Colonic mucosa (tissue), 4 donors: ENCODE measurements around the gene FBXL16. TPM values are rescaled to one million over a fixed set of nuclear protein-coding genes. Genes with fewer than 3 reads are reported as not detected.

ENCODE experiments used
- DNase-seq: peaks from one replicate; pipeline ENCODE4 v3.0.0-alpha.2; 2020
- H3K27ac ChIP-seq: fragments of 200-600 bp; one replicate; pipeline ENCODE4 v1.8.0; 2021
- H3K27me3 ChIP-seq: fragments of 200-600 bp; one replicate; pipeline ENCODE4 v1.8.0; 2021
- H3K36me3 ChIP-seq: fragments of 200-600 bp; one replicate; pipeline ENCODE4 v1.8.0; 2021
- H3K4me1 ChIP-seq: fragments of 200-600 bp; one replicate; pipeline ENCODE4 v1.8.0; 2021; ENCODE audit warnings: mild to moderate bottlenecking
- H3K4me3 ChIP-seq: fragments of 200-600 bp; one replicate; pipeline ENCODE4 v1.8.0; 2021
- H3K9ac ChIP-seq, 2 donors: one replicate each; pipeline ENCODE4 v1.7.0; 2013; ENCODE audit warnings: control low read depth in 2 of 2, low read depth in 2 of 2, low read length in 2 of 2
- H3K9me3 ChIP-seq: fragments of 200-600 bp; one replicate; pipeline ENCODE4 v1.8.0; 2021
- CTCF ChIP-seq: fragments of 200-600 bp; IDR thresholded peaks from one replicate; pipeline ENCODE4 v1.8.0; 2022; ENCODE audit warnings: antibody characterized with exemption, mild to moderate bottlenecking
- intact Hi-C: fragments of 100-400 bp; cut with DNase I; formaldehyde crosslinking; loops from one replicate; pipeline ENCODE4 v1.14.1; 2022
- total RNA-seq, 2 donors: library from RNA; stranded (reverse); fragmentation: NEBNext Ultra II Directional in 1 of 2; extraction: Animal tissue kit (Norgen Biotek cat#: 25700) in 1 of 2; gene quantifications; one replicate each; pipeline ENCODE4 v1.2.1, GENCODE V29; 2021
- donor health status: healthy.
- donor health status: DM: no; HTN: no; CAD: no.
- donor health status: DM: no; HTN: no; CAD: no.

Gene FBXL16
- total RNA-seq, 2 donors from 2014 or later: 2.0 to 2.2 TPM

DNA sequence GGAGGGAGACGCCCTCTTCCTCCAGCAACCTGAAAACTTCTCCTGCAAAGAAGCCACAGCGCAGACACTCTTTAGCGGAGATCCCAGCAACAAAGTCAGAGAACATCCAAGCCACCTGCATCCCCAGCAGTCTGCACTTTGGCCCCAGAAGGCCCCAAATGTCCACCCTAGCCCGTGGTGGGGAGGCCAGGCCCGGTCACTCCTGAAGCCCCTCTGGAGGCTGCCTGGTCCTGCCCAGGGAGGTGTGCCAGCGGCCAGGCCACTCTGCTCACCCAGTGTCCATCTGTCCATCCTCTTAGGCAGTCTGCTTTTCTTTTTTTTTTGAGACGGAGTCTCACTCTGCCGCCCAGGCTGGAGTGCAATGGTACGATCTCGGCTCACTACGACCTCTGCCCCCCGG is 26.7 kb upstream of the FBXL16 start:
- no peak for TF ChIP-seq CTCF
- no peaks in the 10 kb centered on the region for H3K9me3 ChIP-seq
- no peak overlapping the region for H3K27ac ChIP-seq
- peaks cover 6% of the 10 kb centered on the region for H3K27me3 ChIP-seq
- intact Hi-C loops: no loop called here
- H3K4me1 ChIP-seq: peaks cover 10% of the 10 kb centered on the region
- no peak overlapping the region for H3K9ac ChIP-seq
- peaks cover 8% of the 10 kb centered on the region for H3K36me3 ChIP-seq
- H3K4me3 ChIP-seq: no peak overlapping the region
- no peak for DNase-seq

GRCh38 chr16:730666-731509 is 25.3 kb upstream of the FBXL16 start:
- H3K27ac ChIP-seq: no peak overlapping the region
- H3K27me3 ChIP-seq: peaks cover 9% of the 10 kb centered on the region
- peaks cover 8% of the 10 kb centered on the region for H3K36me3 ChIP-seq
- H3K9me3 ChIP-seq: no peaks in the 10 kb centered on the region
- no peak for TF ChIP-seq CTCF
- DNase-seq: no peak
- peaks cover 13% of the 10 kb centered on the region for H3K4me1 ChIP-seq
- no peak overlapping the region for H3K9ac ChIP-seq
- intact Hi-C loops: no loop called here
- H3K4me3 ChIP-seq: no peak overlapping the region

DNA sequence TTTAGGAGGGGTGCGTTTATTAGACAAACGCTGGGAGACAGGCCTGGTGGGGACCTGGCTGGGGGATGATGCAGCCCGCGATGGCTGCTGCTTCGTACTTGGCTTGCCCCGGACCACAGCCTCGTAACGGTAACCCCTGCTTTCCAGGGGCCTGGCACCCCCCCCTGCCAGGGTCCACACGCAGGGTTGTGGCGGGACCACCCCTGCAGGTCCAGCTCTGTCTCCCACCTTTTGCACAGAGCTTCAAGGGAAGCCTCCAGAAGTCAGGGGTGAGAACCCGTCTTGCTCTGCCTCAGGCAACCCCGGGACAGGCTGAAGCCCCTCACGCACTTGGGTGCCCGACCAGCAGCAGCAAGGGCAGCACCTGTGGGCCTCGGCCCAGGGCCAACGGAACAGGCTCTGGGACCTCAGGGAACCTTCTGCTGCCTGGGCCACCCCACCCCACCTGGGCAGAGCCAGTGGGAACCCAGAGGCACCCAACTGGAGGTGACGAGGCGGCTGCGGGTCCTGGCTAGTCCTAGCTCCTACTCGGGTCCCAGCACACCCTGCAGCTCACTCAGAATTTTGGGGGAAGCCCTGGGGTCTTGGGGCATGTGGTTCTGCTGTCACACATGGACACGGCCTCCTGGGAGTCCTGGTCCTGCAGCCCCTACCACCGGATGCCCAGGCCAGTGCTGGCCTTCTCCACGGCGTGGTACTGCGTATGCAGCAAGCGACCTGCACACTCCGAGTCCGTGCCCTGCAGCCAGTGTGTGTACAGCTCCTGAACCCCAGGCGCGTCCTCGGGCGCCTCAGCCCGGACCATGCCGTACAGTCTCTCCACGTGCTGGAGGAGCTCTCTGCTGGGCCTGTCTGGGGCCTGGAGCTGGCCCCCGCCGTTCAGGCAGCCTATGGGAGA is 24.4 kb upstream of the FBXL16 start:
- intact Hi-C loops: no loop called here
- DNase-seq: no peak
- peaks cover 9% of the 10 kb centered on the region for H3K27me3 ChIP-seq
- no peak overlapping the region for H3K9ac ChIP-seq
- H3K9me3 ChIP-seq: no peaks in the 10 kb centered on the region
- peaks cover 13% of the 10 kb centered on the region for H3K4me1 ChIP-seq
- TF ChIP-seq CTCF: no peak
- no peak overlapping the region for H3K27ac ChIP-seq
- peaks cover 8% of the 10 kb centered on the region for H3K36me3 ChIP-seq
- H3K4me3 ChIP-seq: no peak overlapping the region

- no peak overlapping the region for H3K4me3 ChIP-seq
- peaks cover 9% of the 10 kb centered on the region for H3K27me3 ChIP-seq
- no peaks in the 10 kb centered on the region for H3K9me3 ChIP-seq
- H3K9ac ChIP-seq: no peak overlapping the region
- no peak for TF ChIP-seq CTCF
- no peak overlapping the region for H3K27ac ChIP-seq
- DNase-seq: no peak
- H3K36me3 ChIP-seq: peaks cover 8% of the 10 kb centered on the region
- peaks cover 13% of the 10 kb centered on the region for H3K4me1 ChIP-seq
- intact Hi-C loops: no loop called here
Observed at GRCh38 chr16:728890-729744, 23.5 kb upstream of the FBXL16 start.
